NCI-H1092 (cell line): Measurements from ENCODE around the gene ACBD6.

ENCODE experiments used
- DNase-seq: peaks from one replicate; lab custom pipeline; 2025; lab: John Stamatoyannopoulos, UW

ACBD6 gene

DNA sequence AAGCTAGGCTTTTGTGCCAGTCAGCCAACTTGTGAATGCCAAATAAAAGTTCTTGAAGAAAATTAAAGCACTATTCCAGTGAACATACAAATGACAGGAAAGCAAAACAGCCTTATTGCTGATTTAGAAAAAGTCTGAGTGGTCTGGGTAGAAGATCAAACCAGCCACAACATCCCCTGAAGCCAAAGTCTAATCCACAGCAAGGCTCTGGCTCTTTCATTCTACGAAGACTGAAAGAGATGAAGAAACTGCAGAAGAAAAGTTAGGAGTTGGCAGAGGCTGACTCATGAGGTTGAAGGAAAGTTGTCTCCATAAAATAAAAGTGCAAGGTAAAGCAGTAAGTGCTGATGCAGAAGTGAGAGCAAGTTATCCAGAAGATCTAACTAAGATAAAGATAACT lies 206.4 kb downstream of the ACBD6 start:
- DNase-seq, result no peak

DNA sequence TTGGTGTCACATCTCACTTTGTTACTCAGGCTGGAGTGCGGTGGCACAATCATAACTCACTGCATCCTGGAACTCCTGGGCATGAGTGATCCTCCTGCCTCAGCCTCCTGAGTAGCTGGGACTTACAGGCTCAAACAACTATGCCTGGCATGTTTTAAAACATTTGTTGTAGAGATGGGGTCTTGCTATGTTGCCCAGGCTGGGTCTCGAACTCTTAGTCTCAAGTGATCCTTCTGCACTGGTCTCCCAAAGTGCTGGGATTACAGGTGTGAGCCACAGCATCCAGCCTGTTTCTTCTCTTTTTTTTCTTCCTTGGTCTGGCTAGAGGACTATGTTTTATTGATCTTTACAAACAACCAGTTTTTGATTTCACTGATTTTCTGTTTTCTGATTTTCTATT lies 207.7 kb downstream of the ACBD6 start:
- DNase-seq, result no peak

- DNase-seq, result no peak
Observed at GRCh38 chr1:180291004-180291403, 211.4 kb downstream of the ACBD6 start.

DNA sequence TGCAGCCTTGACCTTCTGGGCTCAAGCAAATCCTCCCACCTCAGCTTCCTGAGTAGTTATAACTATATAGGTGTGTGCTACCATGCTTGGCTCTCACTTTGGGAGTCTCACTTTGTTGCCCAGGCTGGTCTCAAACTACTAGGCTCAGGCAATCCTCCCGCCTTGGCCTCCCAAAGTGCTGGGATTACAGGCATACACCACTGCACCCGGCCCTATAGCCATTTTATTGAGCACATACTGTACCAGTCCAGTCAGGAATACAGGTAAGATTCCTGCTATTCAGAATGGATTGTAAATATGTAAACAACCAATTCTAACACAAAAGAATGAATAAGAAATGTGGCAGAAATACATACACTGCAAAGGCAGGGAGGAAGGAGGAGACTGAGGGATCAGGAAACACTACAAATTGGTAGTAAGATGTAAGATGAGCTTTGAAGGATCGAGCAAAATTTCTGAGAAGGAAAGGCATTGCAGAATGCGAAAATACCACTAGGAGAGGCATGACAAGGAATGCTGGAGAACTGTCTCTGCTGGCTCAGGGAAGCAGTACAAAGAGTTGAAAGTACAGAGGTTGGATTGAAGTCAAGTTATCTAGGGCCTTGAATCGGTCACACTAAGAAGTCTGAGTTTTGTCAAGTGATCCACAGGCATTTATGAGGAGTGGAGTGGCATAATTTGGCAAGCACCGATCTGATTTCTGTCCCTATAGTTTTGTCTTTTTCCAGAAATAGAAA lies 211.9 kb downstream of the ACBD6 start:
- DNase-seq, result no peak

DNA sequence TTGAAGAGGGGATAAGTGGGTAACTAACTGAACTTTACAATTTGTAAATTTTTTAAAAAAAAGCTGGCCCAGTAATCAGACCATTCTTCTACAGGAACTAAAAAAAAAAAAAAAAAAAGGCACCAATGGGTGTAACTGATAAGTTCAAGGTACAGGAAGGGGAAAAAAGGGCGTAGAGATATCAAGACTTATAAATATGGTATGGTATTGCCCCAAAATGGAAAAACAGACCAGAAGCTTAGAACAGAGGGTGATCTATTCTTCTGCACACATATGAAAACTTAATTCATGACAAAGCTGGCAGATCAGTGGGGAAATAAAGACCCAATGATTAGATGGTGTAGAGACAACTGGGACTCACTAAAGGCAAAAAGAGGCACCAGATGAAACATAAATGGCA lies 213.4 kb downstream of the ACBD6 start:
- no peak for DNase-seq

- no peak for DNase-seq
Observed at GRCh38 chr1:180287988-180288705, 214.2 kb downstream of the ACBD6 start.

DNA sequence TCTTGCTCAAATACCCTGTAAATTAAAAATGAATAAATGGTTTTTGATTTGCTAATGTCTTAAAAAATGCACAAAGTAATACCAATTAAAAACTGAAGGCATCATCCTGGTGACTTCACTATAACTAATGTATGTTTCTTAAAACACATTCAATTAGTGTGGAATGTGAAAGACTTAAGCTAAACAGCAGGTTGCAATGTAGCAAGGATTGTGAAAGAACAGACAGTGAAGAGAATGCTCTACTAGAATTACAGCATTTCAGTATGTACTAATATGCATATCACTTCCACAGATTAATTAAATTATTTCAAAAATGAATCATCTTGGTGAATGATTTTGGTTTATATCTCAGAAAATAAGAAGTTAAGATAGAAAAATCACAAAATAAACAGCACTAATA lies 216.0 kb downstream of the ACBD6 start:
- DNase-seq, result no peak

GRCh38 chr1:180283098-180283497 lies 219.3 kb downstream of the ACBD6 start:
- DNase-seq, result no peak

DNA sequence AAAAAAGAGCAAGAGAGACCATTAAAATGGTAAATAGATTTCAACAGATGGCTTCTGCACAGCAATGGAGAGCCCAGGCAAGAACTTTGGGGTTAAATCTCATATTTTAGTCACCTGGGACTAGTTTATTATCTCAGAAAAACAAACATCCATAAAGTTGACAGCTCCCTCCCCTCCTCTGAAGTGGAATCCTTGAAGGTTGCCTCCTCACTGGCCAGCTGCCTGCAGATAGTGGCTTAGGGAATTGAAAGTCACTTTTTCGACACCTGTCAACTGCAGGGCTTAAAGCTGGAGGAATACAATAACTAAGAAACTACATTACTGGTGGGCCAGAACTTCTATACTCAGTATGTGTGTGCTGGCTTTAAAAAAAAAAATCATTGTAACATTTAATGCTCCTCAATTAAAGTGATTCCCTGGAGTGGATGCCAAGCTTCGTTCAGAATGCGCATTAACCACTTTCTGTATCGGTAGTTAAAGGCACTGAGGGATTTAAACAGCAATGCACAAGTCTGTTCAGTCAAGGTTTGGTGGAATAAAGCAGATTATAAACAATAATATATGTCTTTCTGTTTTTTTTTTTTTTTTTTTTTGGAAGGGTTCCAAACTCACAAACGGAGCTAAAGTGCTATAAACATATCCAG lies 219.9 kb downstream of the ACBD6 start:
- DNase-seq, result no peak

- no peak for DNase-seq
Observed at GRCh38 chr1:180281490-180281889, 220.9 kb downstream of the ACBD6 start.

GRCh38 chr1:180280617-180281016 lies 221.8 kb downstream of the ACBD6 start:
- DNase-seq, result no peak

DNA sequence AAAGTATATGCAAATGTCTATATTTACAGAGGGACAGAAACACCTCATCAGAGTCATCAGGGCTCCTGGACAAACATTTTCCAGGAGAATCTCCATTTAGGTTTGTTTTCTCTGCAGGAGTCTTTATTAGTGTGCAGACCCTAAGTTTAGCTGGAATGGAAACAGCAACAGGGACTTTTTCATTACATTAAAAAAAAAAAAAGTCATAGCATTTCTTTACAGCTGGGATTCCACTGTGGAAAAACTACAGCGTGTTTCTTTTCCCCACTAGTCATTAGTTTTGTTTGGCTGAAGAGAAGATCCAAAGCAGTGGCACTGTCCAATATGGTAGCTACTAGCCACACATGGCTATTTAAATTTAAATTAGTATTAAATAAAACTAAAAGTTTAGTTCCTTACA lies 222.7 kb downstream of the ACBD6 start:
- no peak for DNase-seq

- no peak for DNase-seq
Observed at GRCh38 chr1:180278596-180279395, 223.6 kb downstream of the ACBD6 start.

DNA sequence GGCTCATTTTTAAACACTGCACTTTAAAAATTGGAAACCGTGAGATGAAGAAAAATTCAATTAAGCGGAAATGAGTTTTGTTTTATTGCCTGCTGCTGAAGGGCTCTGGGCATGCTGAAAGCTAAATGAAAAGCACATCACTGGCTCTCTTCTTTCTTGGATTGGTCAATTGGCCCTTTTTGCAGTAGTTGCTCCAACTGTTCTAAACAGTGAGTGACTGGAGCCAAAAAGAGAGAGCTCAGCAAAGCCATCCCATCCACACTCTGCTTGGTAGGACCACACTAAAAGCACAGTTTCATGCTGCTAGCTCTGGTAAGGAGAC lies 224.2 kb downstream of the ACBD6 start:
- DNase-seq, result no peak

DNA sequence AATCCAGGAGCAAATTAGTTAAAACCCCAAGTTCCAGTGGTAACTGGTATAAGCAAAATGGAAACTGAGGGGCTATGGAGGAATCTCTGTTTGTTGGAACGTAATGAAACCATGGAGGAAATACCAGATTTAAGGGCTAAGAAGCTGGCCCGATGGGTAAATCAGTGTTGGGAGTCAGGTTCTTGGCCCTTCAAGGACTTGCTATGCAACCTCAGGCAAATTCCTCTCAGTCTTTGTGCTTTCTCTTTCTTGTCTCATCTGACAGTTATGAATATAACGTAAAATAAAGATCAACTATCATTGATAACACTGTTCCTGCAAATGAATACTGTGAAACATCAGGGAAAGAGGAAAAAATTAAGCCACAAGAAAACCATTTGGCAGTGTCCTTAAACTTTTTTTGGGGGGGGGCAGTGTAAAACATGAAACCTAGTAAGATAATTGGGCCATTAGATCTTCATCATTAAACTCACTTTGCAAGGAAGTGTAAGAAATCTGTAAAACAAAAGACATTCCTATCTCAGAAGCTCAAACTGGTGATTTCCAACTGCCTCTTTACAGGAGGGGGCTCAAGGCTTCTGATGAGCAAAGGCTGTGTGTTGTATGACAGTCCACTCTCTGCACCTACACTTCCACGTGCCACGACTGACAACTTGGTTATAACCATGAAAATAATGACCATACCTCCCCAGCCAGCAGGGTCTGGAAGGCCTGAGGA lies 224.7 kb downstream of the ACBD6 start:
- no peak for DNase-seq

- no peak for DNase-seq
Observed at GRCh38 chr1:180275726-180276125, 226.7 kb downstream of the ACBD6 start.

GRCh38 chr1:180274221-180274620 lies 228.2 kb downstream of the ACBD6 start:
- no peak for DNase-seq

DNA sequence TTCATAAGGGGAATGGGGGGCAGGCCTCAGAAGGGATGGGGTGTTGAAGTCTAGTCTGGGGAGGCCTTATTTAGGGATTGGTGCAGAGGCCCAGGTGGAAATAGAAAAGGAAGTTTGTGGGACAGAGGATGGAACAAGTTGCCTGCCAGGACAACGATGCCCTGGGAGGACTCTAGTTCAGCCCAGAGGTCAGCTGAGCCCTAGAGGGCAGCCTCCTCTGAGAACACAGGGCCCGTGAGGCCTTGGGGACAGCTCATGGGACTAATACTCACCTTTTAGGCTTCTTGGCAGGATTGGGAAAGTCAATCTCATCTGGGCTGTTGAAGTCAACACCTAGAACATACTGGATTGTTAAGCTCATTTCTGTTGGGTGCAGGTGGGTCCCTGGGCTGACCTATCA lies 229.3 kb downstream of the ACBD6 start:
- DNase-seq, result no peak

GRCh38 chr1:180272395-180272794 lies 230.0 kb downstream of the ACBD6 start:
- no peak for DNase-seq

- no peak for DNase-seq
Observed at GRCh38 chr1:180271272-180272255, 230.8 kb downstream of the ACBD6 start.
